HG02610 (cell line): ENCODE results near the gene SLC9A5.
A peak's percentile ranks its signal among the peaks of the same experiment; 100 is the strongest.

ENCODE experiments used
- ATAC-seq: cut with Tn5 transposase; IDR thresholded peaks from one replicate; pipeline ENCODE4 v1.9.1; 2021; ENCODE audit warnings: mild to moderate bottlenecking, moderate library complexity; ENCODE audit not compliant: unreplicated experiment

SLC9A5 gene

GRCh38 chr16:67238806-67239470 lies 9.8 kb upstream of the SLC9A5 start:
- ATAC-seq, result no peak

DNA sequence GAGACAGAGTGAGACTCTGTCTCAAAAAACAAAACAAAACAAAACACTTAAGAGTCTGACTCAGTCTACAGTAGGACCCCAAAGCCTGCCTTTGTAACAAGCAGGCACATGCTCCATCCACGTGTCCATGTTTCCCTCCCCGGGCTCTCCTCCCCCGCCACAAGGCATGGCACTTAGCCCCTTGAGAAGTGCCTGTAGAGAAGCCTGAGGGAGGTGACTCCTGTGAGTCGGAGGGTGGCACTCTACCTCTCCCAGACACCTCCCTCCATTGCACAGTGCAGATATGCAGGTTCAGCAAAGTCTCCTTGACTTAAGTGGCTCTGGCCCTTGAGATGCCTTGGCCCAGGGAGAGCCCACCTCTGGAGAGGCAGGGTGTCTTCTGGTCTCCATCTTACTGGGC lies 8.3 kb upstream of the SLC9A5 start:
- ATAC-seq, result no peak

- ATAC-seq, result no peak
Measured at GRCh38 chr16:67241008-67241900, 7.5 kb upstream of the SLC9A5 start.

GRCh38 chr16:67242138-67242730 lies 6.5 kb upstream of the SLC9A5 start:
- ATAC-seq, result no peak

DNA sequence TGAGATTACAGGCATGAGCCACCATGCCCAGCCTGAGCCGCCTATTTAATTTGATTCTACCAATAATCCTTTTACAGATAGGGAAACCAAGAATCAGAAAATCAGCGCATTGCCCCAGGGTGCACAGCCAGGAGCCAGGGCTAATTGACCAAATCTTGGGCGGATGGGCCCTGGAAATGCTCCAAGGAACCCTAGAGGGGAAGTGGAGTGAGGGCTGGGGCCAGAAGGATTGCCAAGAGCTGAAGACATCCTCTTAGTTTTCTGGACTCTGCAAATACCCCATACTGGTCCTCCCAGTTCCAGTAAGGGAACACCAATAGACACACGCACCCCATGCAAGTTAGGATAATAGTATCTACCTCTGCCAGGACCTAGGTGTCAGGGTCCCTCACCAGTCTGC lies 5.3 kb upstream of the SLC9A5 start:
- ATAC-seq, result no peak

DNA sequence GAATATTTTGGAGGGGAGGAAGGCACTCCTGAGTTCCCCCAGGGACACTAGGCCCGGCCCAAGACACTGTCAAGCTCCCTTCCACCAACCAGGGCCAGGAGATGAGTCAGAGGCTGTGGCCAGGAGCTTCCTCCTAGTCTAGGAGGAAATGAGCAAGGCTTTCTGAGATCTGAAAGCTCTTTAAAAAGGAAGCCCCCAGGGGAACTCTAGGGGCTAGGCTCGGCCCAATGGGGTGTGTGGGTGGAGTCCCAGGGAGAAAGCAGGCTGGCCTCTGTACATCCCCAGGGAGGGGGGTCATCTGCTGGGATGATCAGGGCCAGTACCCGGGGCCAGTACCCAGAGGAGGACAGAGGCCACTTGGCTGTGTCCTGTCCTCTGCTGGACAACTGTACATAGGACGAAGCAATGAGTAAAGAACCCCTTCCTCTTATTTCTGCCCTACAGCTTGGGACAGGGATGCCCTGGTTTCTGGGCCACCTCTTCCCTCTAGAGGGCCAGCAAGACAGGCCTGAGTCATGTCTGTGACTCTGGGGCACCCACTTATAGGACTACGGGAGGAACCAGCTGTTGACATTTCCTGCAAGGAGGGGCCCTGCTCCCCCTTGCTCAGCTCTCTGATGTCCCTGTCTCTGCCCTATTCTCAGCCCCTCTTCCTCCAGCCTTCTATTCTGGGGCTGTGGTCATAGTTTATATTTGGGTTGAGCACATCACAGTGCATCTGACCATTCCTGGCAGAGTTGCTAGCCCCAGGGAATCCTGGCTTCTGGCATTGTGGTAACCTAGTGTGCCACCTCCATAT lies 4.2 kb upstream of the SLC9A5 start:
- ATAC-seq, result peak; percentile 57

- no peak for ATAC-seq
Measured at GRCh38 chr16:67245186-67245585, 3.6 kb upstream of the SLC9A5 start.

DNA sequence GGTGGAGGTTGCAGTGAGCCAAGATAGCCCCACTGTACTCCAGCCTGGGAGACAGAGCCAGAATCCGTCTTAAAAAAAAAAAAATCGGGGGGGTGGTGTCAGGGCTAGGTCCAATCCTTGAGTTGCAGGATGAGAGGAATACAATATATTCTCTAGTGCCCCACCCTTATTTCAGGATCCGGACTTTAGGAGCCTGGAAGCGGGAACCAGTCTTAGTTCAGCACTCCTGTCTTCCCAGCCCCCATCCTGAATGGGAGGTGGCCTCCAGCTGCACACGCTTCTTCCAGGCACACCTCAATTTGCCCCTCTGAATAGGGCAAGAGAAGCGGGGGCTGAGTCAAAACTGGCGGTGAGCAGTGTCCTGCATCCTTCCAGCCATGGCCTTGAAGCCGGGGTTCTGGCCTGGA lies 3.1 kb upstream of the SLC9A5 start:
- no peak for ATAC-seq

DNA sequence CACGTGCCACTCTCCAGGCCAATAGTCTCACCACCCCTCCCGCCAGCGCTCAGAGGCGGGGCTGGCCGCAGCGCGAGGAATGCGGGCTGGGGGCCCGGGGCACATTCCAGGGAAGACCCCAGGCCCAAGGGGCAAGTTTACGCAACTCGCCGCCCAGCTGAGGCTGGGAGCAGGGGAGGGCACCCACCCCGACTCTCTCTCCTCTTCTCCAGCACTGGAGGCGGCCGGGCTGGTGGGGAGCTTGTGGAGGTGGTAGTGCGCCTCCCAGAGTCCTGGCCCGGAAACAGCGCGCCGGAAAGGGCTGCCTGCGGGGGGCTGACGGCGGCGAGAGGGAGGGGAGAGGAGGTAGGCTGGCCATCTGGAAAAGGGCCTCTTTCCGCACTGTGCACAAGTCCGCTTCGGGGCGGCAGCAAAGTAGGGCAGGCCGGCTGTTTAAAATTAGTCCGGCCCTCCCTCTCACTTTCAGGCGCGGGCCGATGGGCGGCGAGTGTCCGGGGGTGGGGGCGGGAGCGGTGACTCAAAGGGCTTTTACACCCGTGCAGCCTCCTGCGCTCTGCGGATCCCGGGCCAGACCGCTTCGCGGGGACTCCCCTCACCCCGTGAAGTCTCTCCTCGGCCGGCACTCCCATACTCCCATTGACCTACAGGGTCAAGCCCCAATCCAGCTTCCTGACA lies 2.6 kb upstream of the SLC9A5 start:
- peak; percentile 18 for ATAC-seq

DNA sequence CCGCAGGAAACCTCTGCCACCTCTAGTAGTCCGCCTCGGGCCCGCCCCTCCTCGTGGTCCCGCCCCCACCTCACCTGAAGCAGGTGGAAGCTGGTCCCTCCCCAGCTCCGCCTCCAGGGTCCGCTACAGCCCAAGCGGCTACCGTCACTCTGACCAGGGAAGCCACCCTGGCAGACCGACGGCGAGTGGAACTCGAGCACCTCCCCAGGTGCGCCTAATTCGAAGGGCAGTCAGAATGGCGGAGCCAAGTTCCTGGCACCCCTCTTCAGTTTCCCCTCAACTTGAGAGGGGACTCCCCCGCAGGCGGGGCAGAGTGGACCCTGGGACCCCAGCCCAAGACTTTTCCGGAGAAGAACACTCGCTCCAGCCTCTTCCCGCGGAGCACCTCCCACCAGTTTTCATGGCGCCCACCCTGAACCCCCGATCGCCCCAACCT lies 2.0 kb upstream of the SLC9A5 start:
- peak; percentile 6 for ATAC-seq

DNA sequence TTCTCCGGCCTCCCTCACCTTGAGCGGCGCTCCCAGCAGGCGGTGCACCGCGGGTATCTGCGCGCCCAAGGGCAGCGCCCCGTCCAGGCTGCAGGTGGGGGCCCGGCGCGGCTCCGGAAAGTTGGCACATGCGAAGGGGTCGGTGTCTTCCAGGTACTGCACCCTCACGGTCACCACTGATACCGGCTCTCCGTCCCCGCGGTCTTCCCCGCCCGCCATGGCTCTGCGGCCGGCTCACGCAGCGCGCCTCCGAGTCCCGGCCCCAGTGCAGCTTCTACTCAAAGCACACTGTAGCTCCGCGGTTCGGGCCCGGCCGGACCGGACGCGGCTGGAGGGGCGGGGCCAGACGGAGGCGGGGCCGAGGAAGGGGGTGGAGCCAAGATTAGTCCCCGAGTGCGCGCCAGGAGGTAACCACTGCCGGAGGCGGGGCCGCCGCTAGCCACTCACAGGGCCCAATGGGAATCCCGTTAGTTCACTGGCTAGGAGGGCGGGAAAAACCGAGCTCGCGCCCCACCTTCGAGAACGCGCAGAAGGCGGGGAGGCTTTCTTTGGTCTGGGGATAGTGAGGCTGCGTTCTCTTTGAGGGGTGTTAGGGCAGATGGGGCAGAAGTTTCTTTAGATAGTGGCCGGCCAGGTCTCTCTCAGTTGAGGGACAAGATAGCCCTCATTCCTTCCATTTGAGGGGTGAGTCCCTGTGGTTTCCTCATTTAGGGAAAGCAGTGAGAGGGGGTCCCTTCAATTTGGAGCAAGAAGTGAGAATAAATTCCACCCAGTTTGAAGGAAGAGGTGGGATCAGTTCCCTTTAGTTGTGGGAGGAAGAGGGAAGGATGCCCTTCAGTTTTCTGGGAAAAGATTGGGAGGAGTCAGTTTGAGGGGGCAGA lies 1.3 kb upstream of the SLC9A5 start, which contains the start of gene FHOD1:
FHOD1 (minus strand) TSS at position 290 of the 881 bp plus-strand sequence; CDS start at position 219, 71 bp downstream.
- ATAC-seq, result peak; percentile 43

- no peak for ATAC-seq
Measured at GRCh38 chr16:67248073-67248400, 742 bp upstream of the SLC9A5 start.

GRCh38 chr16:67249178-67250044 lies 632 bp downstream of the SLC9A5 start:
- no peak for ATAC-seq

DNA sequence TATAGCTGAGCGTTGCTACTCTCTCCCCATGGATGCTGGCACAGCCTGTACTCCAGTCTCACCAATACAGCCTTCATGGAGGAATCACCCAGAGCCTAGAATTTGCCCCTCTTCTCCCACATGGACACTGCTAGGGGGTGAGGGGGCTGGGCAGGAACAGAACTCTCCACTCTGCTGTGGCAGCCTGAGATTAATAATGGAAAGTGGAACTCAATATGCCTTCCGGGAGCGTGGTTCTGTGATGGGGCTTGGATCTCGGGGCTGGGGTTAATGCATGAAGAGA lies 1.2 kb downstream of the SLC9A5 start:
- ATAC-seq, result no peak

DNA sequence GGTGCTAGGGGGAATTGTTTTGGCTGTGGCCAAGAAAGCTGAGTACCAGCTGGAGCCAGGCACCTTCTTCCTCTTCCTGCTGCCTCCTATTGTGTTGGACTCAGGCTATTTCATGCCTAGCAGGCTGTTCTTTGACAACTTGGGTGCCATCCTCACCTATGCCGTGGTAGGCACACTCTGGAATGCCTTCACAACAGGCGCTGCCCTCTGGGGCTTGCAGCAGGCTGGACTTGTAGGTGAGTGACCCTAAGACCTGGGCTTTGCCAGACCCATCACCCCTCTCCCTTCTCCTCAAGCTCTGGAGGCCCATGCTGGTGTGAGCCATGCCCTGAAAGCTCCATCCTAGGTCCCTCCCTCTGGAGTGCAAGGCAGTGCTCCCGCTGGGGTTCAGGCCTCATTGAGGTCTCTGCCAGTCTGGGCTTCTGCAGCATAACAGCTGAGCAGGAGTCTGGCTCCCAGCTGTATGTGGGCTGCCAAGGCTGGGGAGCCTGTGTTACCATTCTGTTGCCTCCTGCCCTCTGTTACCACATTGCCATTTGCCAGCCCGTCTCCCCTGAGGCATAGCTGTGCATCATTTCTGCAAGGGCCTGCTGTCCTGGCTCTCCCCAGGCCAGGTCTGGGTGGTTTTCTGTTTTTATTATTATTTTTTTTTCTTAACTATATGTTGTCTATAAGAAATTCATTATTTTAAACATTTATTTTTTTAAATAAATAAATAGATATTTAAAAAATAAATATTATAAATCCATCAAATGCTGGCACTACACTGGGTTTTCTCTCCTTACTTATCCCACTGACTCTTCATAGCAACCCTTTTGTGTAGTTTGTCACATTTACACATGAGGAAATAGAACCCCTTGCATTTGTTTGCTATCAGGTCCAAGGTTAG lies 4.1 kb downstream of the SLC9A5 start:
- ATAC-seq, result no peak

GRCh38 chr16:67254801-67255552 lies 6.2 kb downstream of the SLC9A5 start:
- ATAC-seq, result no peak
